Activated CD4-positive, alpha-beta T cell treated with anti-CD3 and anti-CD28 coated beads, Interleukin-2, Interleukin-6, amounts not matched to agents 100 ng/mL and 50 ng/mL, durations not matched to agents 16 hours and 8 hours (primary cell): ENCODE data around the gene PDZRN3.

Experiments
- DNase-seq: peaks from one replicate; pipeline ENCODE4 v3.0.0-alpha.2; 2020

PDZRN3 gene

GRCh38 chr3:73511571-73512525, 112.9 kb downstream of the PDZRN3 start:
- DNase-seq, result no peak

GRCh38 chr3:73510784-73511183, 114.0 kb downstream of the PDZRN3 start:
- DNase-seq, result no peak

GRCh38 chr3:73510334-73510733, 114.4 kb downstream of the PDZRN3 start:
- no peak for DNase-seq

- DNase-seq, result no peak
These were observed 114.9 kb downstream of the PDZRN3 start for GRCh38 chr3:73509816-73510215.

GRCh38 chr3:73509066-73509465, 115.7 kb downstream of the PDZRN3 start:
- no peak for DNase-seq

GRCh38 chr3:73508330-73508954, 116.3 kb downstream of the PDZRN3 start:
- peak; percentile 50 for DNase-seq

- no peak for DNase-seq
These were observed 119.9 kb downstream of the PDZRN3 start for GRCh38 chr3:73504852-73505251.

GRCh38 chr3:73504239-73504638, 120.5 kb downstream of the PDZRN3 start:
- DNase-seq, result no peak

GRCh38 chr3:73503781-73504180, 121.0 kb downstream of the PDZRN3 start:
- DNase-seq, result no peak

- peak; percentile 60 for DNase-seq
These were observed 121.8 kb downstream of the PDZRN3 start for GRCh38 chr3:73502609-73503583.

- DNase-seq, result no peak
These were observed 124.4 kb downstream of the PDZRN3 start for GRCh38 chr3:73500321-73500720.

- DNase-seq, result no peak
These were observed 125.0 kb downstream of the PDZRN3 start for GRCh38 chr3:73499787-73500186.

GRCh38 chr3:73498764-73499622, 125.7 kb downstream of the PDZRN3 start:
- DNase-seq, result peak; percentile 3

GRCh38 chr3:73497646-73498406, 126.9 kb downstream of the PDZRN3 start:
- no peak for DNase-seq

- DNase-seq, result no peak
These were observed 131.0 kb downstream of the PDZRN3 start for GRCh38 chr3:73493543-73494308.

- no peak for DNase-seq
These were observed 132.6 kb downstream of the PDZRN3 start for GRCh38 chr3:73492186-73492585.

GRCh38 chr3:73491287-73491662, 133.5 kb downstream of the PDZRN3 start:
- DNase-seq, result no peak

- DNase-seq, result no peak
These were observed 134.1 kb downstream of the PDZRN3 start for GRCh38 chr3:73490453-73491286.

GRCh38 chr3:73485877-73486330, 138.8 kb downstream of the PDZRN3 start:
- DNase-seq, result no peak
